ENCODE results near the gene PTPRK.

The PTPRK gene

DNA sequence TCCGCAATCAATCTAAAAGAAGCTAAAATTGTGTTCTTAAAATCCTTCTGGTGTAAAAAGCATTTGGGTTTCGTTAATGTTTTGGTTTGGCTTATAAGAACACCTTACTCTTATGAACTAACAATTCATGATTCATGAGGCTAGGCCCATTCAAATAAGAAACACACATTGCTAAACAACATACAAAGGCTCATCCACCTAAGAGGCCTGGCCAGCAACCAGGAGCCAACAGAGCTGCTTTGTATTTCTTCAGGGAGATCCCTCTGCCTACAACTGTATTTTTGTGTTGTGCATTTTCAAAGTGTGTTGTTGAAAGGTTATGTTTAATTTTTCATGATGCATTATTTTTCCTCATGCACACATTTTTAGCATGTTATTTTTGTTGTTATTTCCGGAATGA lies 98.6 kb downstream of the PTPRK start:
- no peak for TF ChIP-seq ZNF274 (IDR thresholded peaks at IDR 0.05; ENCODE audit: low read depth, low read length)

DNA sequence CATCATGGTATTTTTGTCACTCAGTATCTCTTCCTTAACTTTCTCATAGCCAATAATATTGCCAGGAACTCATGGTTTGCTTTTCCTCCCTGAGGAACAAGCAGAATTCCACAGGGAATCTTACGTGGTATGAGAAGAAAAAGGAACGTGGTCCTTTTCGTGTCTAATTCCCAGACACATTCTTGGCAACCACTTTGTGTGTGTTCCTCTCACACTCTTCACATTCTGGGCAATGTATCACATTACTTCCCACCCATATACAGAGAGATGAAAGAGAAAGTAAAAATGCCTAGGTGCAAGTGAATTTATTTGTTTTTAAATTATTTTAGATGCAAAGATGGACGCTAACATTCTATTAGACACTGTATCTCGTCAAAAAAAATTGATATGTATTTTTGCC lies 102.7 kb downstream of the PTPRK start:
- H3K4me3 ChIP-seq (ENCODE audit: low read length) = no peak overlapping the region
- TF ChIP-seq ZNF274 (IDR thresholded peaks at IDR 0.05; ENCODE audit: low read depth, low read length) = no peak

More for the DNA sequence above, 98.6 kb downstream of the PTPRK start:
- H3K4me3 ChIP-seq (ENCODE audit: low read length) = no peak overlapping the region

DNA sequence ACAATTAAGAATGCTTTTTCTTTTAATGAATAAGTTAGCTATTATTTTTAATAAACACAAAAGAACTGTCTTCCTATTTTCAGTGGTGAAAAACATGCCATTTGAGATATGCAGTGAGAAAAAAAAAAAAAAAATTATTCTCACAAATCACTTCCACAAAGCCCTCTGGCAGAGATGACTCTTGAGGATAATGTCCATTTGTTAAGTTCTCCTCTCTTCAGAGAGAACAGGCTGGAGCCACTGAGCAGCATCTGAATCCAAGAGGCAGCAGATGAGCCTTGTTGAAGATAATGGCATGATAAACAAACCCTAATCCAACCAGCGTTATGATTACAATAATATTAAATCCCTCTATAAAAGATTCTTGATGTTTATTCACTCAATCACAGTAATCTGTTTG lies 105.0 kb downstream of the PTPRK start:
- H3K4me3 ChIP-seq (ENCODE audit: low read length) = no peak overlapping the region
- no peak for TF ChIP-seq ZNF274 (IDR thresholded peaks at IDR 0.05; ENCODE audit: low read depth, low read length)

DNA sequence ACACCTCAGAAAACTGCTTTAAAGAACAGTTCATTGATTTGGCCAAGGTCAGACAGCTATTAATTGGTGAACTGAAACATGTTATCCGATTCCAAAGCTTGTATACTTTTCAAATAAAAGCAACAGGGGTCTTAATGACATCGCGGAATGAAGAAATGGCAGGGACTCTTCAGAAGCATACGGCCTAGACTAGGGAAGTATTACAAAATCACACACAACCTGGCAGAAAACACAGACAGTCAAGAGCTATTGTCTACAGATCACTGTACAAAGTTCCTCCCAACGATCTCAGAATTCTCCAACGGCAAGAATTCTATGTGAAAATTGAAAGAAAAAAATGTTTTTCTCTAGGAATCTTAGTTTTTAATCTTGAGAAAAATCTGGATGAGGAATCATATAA lies 105.5 kb downstream of the PTPRK start:
- no peak overlapping the region for H3K4me3 ChIP-seq (ENCODE audit: low read length)
- TF ChIP-seq ZNF274 (IDR thresholded peaks at IDR 0.05; ENCODE audit: low read depth, low read length) = no peak

DNA sequence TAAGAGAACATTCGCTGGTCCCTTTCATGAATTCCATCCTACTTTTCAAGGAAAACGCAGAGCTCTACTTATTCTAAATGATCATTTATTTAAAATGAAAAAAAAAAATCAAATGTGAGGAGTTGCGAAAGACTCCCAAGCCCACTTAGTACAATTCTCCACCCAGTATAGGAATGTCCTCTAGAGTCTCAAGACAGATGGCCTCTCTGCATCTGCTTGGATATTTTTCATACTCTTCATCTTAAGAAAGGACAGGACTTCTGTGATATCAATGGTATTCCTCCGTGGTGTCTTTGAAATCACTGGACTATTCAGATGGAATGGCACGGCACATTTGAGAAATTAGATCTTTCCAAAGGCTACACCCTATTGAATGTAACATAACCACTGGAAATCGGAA lies 107.1 kb downstream of the PTPRK start:
- TF ChIP-seq ZNF274 (IDR thresholded peaks at IDR 0.05; ENCODE audit: low read depth, low read length) = no peak
- no peak overlapping the region for H3K4me3 ChIP-seq (ENCODE audit: low read length)

DNA sequence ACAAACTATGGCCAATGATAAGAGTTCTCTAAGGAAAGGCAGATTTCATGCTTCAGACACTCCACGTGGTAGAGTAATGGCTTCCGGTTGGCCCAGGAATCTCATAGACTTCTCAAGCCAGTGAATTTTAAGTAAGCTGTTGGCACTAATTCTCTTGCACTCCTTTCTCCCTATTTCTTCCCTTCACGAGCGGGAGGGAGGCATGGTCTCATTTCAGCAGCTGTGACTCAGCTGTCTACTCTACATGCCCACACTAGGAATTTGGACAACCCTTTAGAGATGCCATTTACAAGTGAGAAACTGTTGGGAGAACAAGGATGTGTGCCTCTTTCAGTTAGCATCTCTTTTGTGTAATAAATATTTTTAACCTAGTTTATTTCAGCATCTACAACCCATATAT lies 107.7 kb downstream of the PTPRK start:
- no peak overlapping the region for H3K4me3 ChIP-seq (ENCODE audit: low read length)
- no peak for TF ChIP-seq ZNF274 (IDR thresholded peaks at IDR 0.05; ENCODE audit: low read depth, low read length)

DNA sequence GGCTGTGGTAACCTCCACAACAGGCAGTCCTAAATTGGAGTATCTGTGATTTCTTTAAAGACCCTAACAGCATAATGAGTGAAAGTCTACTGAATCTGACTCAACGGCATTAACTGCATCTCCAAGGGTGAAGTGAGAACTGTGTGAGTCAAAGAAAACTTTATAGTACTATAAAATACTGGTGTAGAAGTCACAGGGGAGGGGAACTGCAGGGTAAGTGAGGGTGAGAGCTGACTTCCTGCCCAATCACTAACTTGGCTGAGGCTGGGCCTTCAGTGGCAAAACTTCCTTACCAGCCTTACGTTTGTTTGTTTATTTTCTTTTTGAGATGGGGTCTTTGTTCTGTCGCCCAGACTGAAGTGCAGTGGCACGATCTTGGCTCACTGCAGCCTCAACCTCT lies 109.8 kb downstream of the PTPRK start:
- H3K4me3 ChIP-seq (ENCODE audit: low read length) = no peak overlapping the region
- TF ChIP-seq ZNF274 (IDR thresholded peaks at IDR 0.05; ENCODE audit: low read depth, low read length) = no peak

DNA sequence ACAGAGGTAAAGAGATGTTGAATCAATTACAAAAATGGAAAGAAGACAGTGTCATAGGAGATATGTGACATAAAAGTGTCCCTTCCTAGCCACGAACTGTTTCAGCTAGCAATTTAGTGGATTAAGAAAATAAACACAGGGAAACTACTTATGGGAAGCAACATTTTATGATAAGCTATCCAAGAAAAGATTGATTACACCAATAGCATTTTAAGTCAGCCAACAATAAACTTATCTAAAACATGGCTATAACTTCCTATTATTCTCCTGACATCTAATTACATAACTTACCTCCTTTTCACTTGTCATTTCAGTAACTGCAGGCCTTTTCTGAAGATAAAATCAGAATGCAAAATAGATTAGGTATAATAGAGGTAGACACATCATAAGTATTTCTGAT lies 111.4 kb downstream of the PTPRK start:
- TF ChIP-seq ZNF274 (IDR thresholded peaks at IDR 0.05; ENCODE audit: low read depth, low read length) = no peak
- no peak overlapping the region for H3K4me3 ChIP-seq (ENCODE audit: low read length)

DNA sequence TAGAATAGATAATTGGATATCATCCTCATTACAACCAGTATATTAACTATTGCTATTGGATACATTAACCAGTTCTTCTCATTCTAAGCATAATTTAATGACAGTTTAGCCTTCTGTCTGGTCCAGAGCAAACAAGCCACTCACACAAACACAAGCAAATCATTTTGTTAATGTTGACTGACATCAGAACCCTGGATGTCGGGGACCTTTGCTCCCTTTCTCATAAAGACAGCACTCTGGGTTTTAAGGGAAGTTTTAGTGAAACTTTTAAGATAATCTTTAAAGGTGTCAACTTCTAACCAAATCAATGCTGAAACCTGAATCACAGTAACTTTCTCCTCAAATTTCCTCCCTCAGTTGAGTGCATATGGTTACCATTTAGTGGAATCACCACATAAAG lies 113.9 kb downstream of the PTPRK start:
- no peak overlapping the region for H3K4me3 ChIP-seq (ENCODE audit: low read length)
- TF ChIP-seq ZNF274 (IDR thresholded peaks at IDR 0.05; ENCODE audit: low read depth, low read length) = no peak

DNA sequence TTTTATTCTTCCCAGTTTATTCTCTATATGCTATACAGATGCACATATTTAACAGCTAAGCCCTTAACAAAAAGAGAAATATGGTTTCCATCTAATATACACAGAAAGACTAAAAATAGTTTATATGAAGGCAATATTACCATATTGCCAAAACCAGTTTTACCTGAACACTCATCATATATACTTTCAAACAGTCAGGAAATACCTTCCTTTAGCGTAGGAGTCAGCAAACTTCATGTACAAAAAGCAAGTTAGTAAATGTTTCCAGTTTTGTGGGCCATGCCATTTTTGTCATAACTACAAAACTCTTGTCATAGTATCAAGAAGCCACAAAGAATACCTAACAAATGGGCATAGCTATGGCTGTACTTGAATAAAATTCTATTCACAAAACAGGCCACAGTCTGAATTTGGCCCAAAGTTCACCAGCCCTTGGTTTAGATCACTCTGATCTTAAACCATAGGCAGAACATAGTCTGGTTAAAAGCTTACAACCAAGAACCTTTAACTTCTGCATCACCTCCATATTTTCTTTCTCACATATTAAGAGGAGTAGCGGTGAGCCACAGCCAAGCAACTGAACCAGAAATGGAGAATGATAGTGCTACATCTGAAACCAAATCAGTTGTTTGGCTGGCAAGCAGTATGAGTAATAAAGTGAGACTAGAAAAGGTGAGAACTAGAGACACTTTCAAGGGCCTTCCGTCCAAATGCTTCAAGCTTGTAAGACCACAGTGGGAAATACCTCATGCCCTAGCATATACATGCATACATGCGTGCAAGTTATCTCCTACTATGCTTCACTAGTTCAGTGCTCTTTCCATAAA lies 116.6 kb downstream of the PTPRK start:
- no peak for TF ChIP-seq ZNF274 (IDR thresholded peaks at IDR 0.05; ENCODE audit: low read depth, low read length)
- no peak overlapping the region for H3K4me3 ChIP-seq (ENCODE audit: low read length)

DNA sequence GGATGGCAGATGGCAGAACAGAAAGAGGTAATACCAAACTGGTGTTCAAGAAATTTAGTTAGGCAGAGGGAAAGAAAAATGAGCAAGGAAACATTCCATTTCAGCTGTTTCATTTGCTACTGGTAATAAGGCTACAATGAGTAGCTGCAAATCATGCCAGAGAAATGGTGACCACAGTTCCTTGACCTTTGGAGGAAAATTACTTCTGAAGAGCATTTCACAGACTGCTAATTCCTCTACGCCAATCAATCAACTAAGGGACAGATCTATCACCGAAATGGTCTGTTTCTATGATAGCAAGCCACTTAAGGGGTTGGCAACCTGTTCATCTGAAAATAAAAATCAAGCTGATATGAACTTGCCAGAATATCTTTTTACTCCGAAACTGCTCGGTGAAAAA lies 119.5 kb downstream of the PTPRK start:
- no peak for TF ChIP-seq ZNF274 (IDR thresholded peaks at IDR 0.05; ENCODE audit: low read depth, low read length)
- no peak overlapping the region for H3K4me3 ChIP-seq (ENCODE audit: low read length)

DNA sequence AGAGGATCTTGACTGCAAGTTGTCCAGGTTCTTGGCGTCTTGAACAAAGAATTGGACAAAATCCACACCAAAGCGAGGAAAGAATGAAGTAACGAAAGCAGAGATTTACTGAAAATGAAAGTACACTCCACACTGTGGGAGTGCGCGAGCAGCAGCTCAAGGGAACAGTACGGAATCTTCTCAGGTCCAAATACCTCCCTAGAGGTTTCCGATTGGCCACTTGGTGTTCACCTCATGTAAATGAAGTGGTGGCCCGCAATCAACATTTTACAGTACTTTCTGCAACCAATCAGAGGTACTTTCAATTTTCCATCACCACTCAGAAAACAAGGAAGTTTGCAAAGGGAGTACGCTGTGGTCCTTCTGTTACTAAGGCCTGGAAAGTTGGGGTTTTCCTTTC lies 122.4 kb downstream of the PTPRK start:
- no peak for TF ChIP-seq ZNF274 (IDR thresholded peaks at IDR 0.05; ENCODE audit: low read depth, low read length)
- H3K4me3 ChIP-seq (ENCODE audit: low read length) = no peak overlapping the region

DNA sequence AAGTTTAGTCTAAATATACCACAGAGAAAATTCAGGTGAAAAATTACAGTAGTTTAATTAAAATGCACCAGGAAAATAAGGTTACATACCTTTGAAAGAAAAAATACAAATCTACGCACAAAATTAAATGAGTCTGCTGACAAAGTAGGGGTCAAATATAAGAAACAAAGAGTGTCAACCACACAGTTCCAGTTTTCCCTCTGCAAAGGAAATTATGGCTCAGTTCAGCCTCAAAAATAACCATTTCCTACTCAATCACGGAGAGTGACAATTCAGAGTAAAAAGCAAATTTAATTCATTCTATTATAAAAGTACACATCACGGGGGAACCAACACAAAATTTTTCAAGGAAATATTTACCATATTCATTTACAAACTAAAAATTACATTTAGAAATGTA lies 124.8 kb downstream of the PTPRK start:
- TF ChIP-seq ZNF274 (IDR thresholded peaks at IDR 0.05; ENCODE audit: low read depth, low read length) = no peak
- H3K4me3 ChIP-seq (ENCODE audit: low read length) = no peak overlapping the region

DNA sequence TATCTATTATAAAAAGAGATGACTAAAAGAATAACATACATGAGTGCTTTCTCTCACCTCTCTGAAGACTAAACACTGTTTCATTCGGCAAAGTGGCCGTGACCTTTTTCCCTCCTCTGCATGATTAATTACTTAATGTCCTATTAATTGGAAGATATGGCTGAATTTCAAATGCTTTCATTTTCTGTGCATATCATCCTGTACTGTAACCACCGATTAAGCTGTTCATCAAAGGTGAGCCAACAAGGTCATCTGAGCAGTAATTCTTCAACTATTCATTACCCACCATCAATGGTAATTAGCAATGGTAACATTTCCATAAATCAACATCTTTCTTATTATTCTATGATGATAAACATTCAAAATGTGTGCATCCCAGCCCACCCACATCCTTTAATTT lies 125.2 kb downstream of the PTPRK start:
- H3K4me3 ChIP-seq (ENCODE audit: low read length) = no peak overlapping the region
- TF ChIP-seq ZNF274 (IDR thresholded peaks at IDR 0.05; ENCODE audit: low read depth, low read length) = no peak

DNA sequence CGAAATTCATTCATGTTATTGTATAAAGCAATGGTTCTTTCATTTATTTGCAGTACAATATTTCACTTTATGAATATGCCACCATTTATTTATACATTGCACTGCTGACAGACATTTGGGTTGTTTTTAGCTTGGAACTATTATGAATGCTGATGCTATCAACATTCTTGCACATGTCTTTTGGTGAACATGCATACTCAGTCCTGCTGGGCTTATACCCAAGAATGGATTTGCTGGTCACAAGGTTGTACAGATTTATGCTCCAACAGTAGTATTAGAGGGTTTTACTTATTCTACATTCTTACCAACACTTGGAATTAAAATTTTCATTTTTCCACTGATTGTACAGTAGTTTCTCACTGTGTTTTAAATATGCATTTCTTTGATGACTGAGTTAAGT lies 126.2 kb downstream of the PTPRK start:
- TF ChIP-seq ZNF274 (IDR thresholded peaks at IDR 0.05; ENCODE audit: low read depth, low read length) = no peak
- no peak overlapping the region for H3K4me3 ChIP-seq (ENCODE audit: low read length)
